Aorta (tissue), 5 donors: Measurements from ENCODE around the gene KRTAP19-5. TPM values are rescaled to one million over a fixed set of nuclear protein-coding genes. Genes with fewer than 3 reads are reported as not detected.

ENCODE experiments used
- ATAC-seq: fragments of 200-7000 bp; cut with Tn5 transposase; one replicate; pipeline ENCODE4 v1.9.1; 2022; ENCODE audit warnings: moderate library complexity; ENCODE audit not compliant: low FRiP score
- DNase-seq, 2 donors: peaks; one replicate each; pipeline ENCODE4 v3.0.0-alpha.2; 2020
- H3K27ac ChIP-seq, 2 donors: one replicate each; pipeline ENCODE4 v1.5.1; 2013; ENCODE audit warnings: low read length in 2 of 2, mild to moderate bottlenecking in 2 of 2, moderate library complexity in 2 of 2, control low read depth in 1 of 2, inconsistent platforms in 1 of 2, low read depth in 1 of 2
- H3K27me3 ChIP-seq, 2 donors: one replicate each; pipeline ENCODE4 v1.6.1; 2013; ENCODE audit warnings: control low read depth in 1 of 2, low read length in 1 of 2, mild to moderate bottlenecking in 1 of 2, moderate library complexity in 1 of 2; ENCODE audit not compliant: insufficient read depth in 2 of 2, control insufficient read depth in 1 of 2
- H3K36me3 ChIP-seq, 2 donors: one replicate each; pipeline ENCODE4 v1.6.1; 2013; ENCODE audit warnings: control low read depth in 1 of 2, low read length in 1 of 2, mild to moderate bottlenecking in 1 of 2; ENCODE audit not compliant: insufficient read depth in 2 of 2, control insufficient read depth in 1 of 2
- H3K4me1 ChIP-seq, 2 donors: one replicate each; pipeline ENCODE4 v1.6.1; 2013; ENCODE audit warnings: low read length in 2 of 2, control low read depth in 1 of 2, mild to moderate bottlenecking in 1 of 2, moderate library complexity in 1 of 2; ENCODE audit not compliant: insufficient read depth in 2 of 2, control insufficient read depth in 1 of 2
- H3K4me3 ChIP-seq, 2 donors: one replicate each; pipeline ENCODE4 v1.5.1; 2013; ENCODE audit warnings: low read length in 2 of 2, control low read depth in 1 of 2, mild to moderate bottlenecking in 1 of 2
- H3K9me3 ChIP-seq: one replicate; pipeline ENCODE4 v1.6.1; 2013; ENCODE audit warnings: mild to moderate bottlenecking, low read length; ENCODE audit not compliant: control insufficient read depth
- WGBS, 2 donors: extraction: QIAGEN DNeasy Blood & Tissue Kit; methylation state at CpG; one replicate each; pipeline ENCODE4 v1.1.7; 2013; 5-methylcytosine and 5-hydroxymethylcytosine counted together
- intact Hi-C, 2 donors: fragments of 100-400 bp; cut with DNase I; formaldehyde crosslinking; loops; one replicate each; pipeline versions ENCODE4 v1.14.2 to v1.15.0; 2022
- polyA plus RNA-seq, 2 donors: library from polyadenylated mRNA; stranded (reverse); fragments of 200-250 nt; gene quantifications; one replicate each; pipeline ENCODE4 v1.2.3, GENCODE V29; 2013
- total RNA-seq, 2 donors: library from RNA; stranded (reverse); fragmentation: NEBNext Ultra II Directional; extraction: Animal tissue kit (Norgen Biotek cat#: 25700); gene quantifications; one replicate each; pipeline ENCODE4 v1.2.1, GENCODE V29; 2021
- donor health status: healthy with polysubstance abuse.
- donor health status: Bipolar disorder and iron deficiency.
- donor health status: DM: no; HTN: no; CAD: no.
- donor health status: DM: no; HTN: no; CAD: no.
- donor health status: DM: yes; HTN: yes; CAD: no.

The KRTAP19-5 gene
- total and polyA plus RNA-seq, 4 donors = not detected

DNA sequence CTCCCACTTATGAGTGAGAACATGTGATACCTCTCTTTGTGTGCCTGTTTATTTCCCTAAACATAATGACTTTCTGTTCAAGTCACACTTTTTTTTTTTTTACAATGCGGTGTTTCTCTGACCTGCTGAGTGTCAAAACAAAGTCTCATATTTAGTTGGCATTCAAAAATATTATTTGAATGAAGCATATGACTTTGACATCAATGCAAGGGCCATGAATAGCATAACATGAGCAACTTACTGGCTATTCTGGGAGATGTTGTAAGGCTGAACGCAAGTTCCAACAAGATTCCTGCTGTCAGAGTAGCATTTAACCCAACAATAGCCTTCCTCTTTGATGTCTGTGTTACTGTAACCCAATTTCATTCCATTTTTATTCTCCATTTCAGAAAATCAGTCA is 19.8 kb downstream of the KRTAP19-5 start:
- DNase-seq (no peak), ATAC-seq (no peak)
- H3K36me3 ChIP-seq = no peaks in the 10 kb centered on the region
- 17 to 19% methylated on average over 2 of the region's 2 CpGs for WGBS, 2 donors
- H3K27me3 ChIP-seq = no peaks in the 10 kb centered on the region
- no peak overlapping the region for H3K4me3 ChIP-seq
- intact Hi-C loops = no loop called here
- H3K4me1 ChIP-seq = no peaks in the 10 kb centered on the region
- no peak overlapping the region for H3K27ac ChIP-seq
- H3K9me3 ChIP-seq = peaks cover 3% of the 10 kb centered on the region

DNA sequence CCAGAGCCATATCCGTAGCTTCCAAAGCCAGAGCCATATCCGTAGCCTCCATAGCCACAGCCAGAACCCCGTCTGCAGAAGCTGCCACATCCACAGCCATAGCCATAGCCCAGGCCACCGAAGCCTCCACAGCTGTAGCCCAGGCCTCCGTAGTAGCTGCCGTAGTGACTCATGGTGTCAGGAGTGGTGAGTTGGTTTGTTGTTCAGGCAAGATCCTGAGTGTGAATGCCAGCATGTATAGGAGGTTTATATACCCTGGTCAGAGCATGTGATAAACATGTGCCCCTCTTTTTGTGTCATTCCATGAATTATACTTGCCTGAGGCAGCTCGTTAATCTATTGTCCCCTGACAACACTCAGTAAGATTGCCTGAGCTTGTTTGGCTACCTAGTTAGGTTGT is 21.8 kb downstream of the KRTAP19-5 start, which contains the start of gene KRTAP19-1:
Gene KRTAP19-1, minus strand, starts transcription at position 223 of the 400 bp plus-strand sequence. Its CDS starts 50 bp downstream, at position 173.
- intact Hi-C loops = no loop called here
- DNase-seq (peak in 1 of 2 donors; percentile 28), ATAC-seq (no peak)
- Histone ChIP-seq H3K27me3 (no peaks in the 10 kb centered on the region), H3K36me3 (no peaks in the 10 kb centered on the region), H3K4me3 (no peak within 1 kb of the TSS), H3K4me1 (no peaks in the 10 kb centered on the region), H3K27ac (no peak within 1 kb of the TSS), H3K9me3 (no peaks in the 10 kb centered on the region)
- 93 to 94% methylated on average over 7 of the region's 7 CpGs for WGBS, 2 donors

DNA sequence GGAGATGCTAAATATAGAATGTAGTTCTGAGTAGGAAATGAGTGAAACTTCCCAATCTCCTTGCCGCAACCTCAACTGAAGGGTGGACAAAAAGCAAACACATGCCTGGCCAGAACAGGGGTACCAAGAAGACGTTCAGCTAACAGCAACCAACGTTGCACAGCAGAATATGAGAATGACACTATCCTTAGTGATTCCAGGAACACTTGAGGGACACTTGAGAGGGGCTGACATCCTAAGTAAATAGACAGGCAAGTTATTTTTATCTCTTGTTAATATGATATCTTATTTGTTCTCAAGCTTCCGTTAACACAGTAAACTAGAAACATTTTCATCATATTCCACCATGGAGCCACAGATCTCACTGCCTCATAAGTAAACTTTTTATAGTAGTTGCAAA is 22.7 kb downstream of the KRTAP19-5 start:
- DNase-seq (no peak), ATAC-seq (no peak)
- no peaks in the 10 kb centered on the region for H3K36me3 ChIP-seq
- no peaks in the 10 kb centered on the region for H3K9me3 ChIP-seq
- intact Hi-C loops = no loop called here
- no peak overlapping the region for H3K27ac ChIP-seq
- H3K4me3 ChIP-seq = no peak overlapping the region
- H3K27me3 ChIP-seq = no peaks in the 10 kb centered on the region
- H3K4me1 ChIP-seq = no peaks in the 10 kb centered on the region
- 19 to 29% methylated on average over 4 of the region's 4 CpGs for WGBS, 2 donors

DNA sequence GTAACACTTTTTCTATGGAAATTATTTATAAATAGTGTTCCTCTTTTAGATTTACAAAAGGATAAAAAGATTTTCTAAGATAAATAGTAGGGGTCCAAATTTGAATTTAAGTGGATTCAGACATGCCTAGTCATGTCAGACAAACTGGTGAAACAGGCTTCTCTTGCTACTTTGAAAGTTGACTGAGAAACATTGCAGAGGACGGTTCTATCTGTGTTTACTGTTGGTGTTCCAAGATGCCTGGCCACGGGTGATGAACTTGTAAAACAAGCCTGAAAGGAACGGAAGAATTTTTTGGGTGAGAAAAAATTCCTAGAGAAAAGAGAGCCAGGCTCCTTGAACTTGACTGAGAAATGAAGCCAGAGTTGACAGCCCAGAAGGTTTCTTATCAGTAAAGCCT is 23.9 kb downstream of the KRTAP19-5 start:
- no peaks in the 10 kb centered on the region for H3K27me3 ChIP-seq
- no peak for DNase-seq
- no peaks in the 10 kb centered on the region for H3K9me3 ChIP-seq
- WGBS, 2 donors = 16 to 19% methylated on average over 3 of the region's 3 CpGs
- no peak overlapping the region for H3K4me3 ChIP-seq
- no peak for ATAC-seq
- no peak overlapping the region for H3K27ac ChIP-seq
- no peaks in the 10 kb centered on the region for H3K36me3 ChIP-seq
- intact Hi-C loops = no loop called here
- H3K4me1 ChIP-seq = no peaks in the 10 kb centered on the region

DNA sequence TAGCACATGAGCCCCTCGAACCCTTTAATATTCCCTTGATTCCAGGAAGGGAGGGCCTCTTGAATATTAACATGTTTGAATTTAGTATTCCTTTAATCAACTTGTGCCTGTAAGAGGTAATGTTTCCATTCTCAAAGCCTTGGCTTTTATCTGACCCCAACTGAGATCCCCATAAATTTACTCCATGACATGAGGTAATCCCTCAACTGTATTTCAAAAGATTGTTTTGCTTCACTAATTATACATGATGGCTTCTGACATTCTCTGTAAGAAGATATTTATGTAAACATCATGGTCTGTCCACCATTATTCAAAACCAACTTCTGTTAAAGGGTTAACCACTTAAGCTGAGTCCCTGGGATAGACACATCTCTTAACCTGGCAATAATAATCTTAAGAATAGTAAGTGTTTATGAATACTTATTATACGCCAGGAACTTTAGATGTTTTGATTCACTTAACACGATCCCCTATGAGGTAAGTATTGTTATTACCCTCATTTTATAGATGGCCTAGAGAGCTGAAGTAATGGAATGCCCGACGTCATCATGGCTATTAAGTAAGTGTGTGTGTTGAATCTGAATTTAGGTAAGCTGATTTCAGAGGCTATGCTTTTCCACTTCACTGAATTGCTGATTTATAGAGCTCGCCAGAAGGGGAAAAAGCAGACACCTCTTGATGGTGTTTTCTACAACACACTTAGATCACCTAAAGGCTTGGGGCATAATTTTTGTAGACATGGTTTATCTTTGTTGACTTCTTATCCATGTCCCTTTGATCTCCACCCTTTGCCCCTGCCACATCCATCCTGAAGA is 32.8 kb downstream of the KRTAP19-5 start:
- H3K27ac ChIP-seq = no peak overlapping the region
- no peaks in the 10 kb centered on the region for H3K9me3 ChIP-seq
- no peaks in the 10 kb centered on the region for H3K27me3 ChIP-seq
- H3K4me1 ChIP-seq = no peaks in the 10 kb centered on the region
- no peaks in the 10 kb centered on the region for H3K36me3 ChIP-seq
- ATAC-seq (no peak), DNase-seq (no peak)
- intact Hi-C loops = no loop called here
- H3K4me3 ChIP-seq = no peak overlapping the region
- WGBS, 2 donors = 80 to 83% methylated on average over 6 of the region's 6 CpGs

DNA sequence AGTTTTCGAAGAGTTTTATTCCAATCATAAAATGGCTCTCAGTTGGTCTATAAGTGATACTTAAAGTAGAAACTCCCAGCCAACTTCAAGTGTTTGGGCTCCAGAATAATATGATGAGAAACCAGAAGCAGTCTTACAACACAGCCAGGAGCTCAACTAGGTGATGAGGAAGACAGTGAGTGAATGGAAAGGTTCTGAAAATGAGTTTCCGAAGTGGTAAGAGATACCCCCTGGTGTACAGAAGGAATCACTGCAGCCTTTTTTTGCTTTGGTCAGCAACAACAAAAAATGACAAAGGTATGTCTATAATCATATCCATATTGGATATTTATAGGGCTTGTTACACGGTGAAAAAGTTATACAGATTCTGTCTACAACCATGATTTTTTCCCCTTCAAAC is 38.2 kb downstream of the KRTAP19-5 start:
- no peak overlapping the region for H3K4me3 ChIP-seq
- no peak for ATAC-seq
- no peak overlapping the region for H3K27ac ChIP-seq
- DNase-seq = no peak
- intact Hi-C loops = no loop called here
- no peaks in the 10 kb centered on the region for H3K9me3 ChIP-seq
- WGBS, 2 donors = 68 to 88% methylated on average over 3 of the region's 3 CpGs
- H3K27me3 ChIP-seq = no peaks in the 10 kb centered on the region
- no peaks in the 10 kb centered on the region for H3K36me3 ChIP-seq
- H3K4me1 ChIP-seq = no peaks in the 10 kb centered on the region

Other genes starting within 250 kb of the KRTAP19-5 start
- not detected for gene KRTAP24-1, start 219.2 kb downstream of the KRTAP19-5 start, total RNA-seq
- gene KRTAP24-1, start 219.2 kb downstream of the KRTAP19-5 start, polyA plus RNA-seq = not detected
- gene KRTAP25-1, start 212.6 kb downstream of the KRTAP19-5 start, total RNA-seq = not detected
- gene KRTAP25-1, start 212.6 kb downstream of the KRTAP19-5 start, polyA plus RNA-seq = not detected
- not detected for gene KRTAP26-1, start 181.8 kb downstream of the KRTAP19-5 start, total RNA-seq
- not detected for gene KRTAP26-1, start 181.8 kb downstream of the KRTAP19-5 start, polyA plus RNA-seq
- not detected for gene KRTAP27-1, start 164.4 kb downstream of the KRTAP19-5 start, total RNA-seq
- gene KRTAP27-1, start 164.4 kb downstream of the KRTAP19-5 start, polyA plus RNA-seq = not detected
- gene KRTAP23-1, start 153.5 kb downstream of the KRTAP19-5 start, total RNA-seq = not detected
- not detected for gene KRTAP23-1, start 153.5 kb downstream of the KRTAP19-5 start, polyA plus RNA-seq
- gene KRTAP13-2, start 129.9 kb downstream of the KRTAP19-5 start, total RNA-seq = not detected
- not detected for gene KRTAP13-2, start 129.9 kb downstream of the KRTAP19-5 start, polyA plus RNA-seq
- not detected for gene KRTAP13-1, start 106.1 kb downstream of the KRTAP19-5 start, total RNA-seq
- gene KRTAP13-1, start 106.1 kb downstream of the KRTAP19-5 start, polyA plus RNA-seq = not detected
- gene KRTAP13-3, start 76.2 kb downstream of the KRTAP19-5 start, total RNA-seq = not detected
- not detected for gene KRTAP13-3, start 76.2 kb downstream of the KRTAP19-5 start, polyA plus RNA-seq
- gene KRTAP13-4, start 71.9 kb downstream of the KRTAP19-5 start, total RNA-seq = not detected
- not detected for gene KRTAP13-4, start 71.9 kb downstream of the KRTAP19-5 start, polyA plus RNA-seq
- gene KRTAP15-1, start 61.9 kb downstream of the KRTAP19-5 start, total RNA-seq = not detected
- not detected for gene KRTAP15-1, start 61.9 kb downstream of the KRTAP19-5 start, polyA plus RNA-seq
- not detected for gene KRTAP19-1, start 21.8 kb downstream of the KRTAP19-5 start, total RNA-seq
- not detected for gene KRTAP19-1, start 21.8 kb downstream of the KRTAP19-5 start, polyA plus RNA-seq
- not detected for gene KRTAP19-2, start 14.7 kb downstream of the KRTAP19-5 start, total RNA-seq
- gene KRTAP19-2, start 14.7 kb downstream of the KRTAP19-5 start, polyA plus RNA-seq = not detected
- not detected for gene KRTAP19-3, start 10.1 kb downstream of the KRTAP19-5 start, total RNA-seq
- not detected for gene KRTAP19-3, start 10.1 kb downstream of the KRTAP19-5 start, polyA plus RNA-seq
- not detected for gene KRTAP19-4, start 5.0 kb downstream of the KRTAP19-5 start, total RNA-seq
- not detected for gene KRTAP19-4, start 5.0 kb downstream of the KRTAP19-5 start, polyA plus RNA-seq
- gene KRTAP19-6, start 39.7 kb upstream of the KRTAP19-5 start, total RNA-seq = not detected
- gene KRTAP19-6, start 39.7 kb upstream of the KRTAP19-5 start, polyA plus RNA-seq = not detected
- not detected for gene KRTAP19-7, start 59.2 kb upstream of the KRTAP19-5 start, total RNA-seq
- not detected for gene KRTAP19-7, start 59.2 kb upstream of the KRTAP19-5 start, polyA plus RNA-seq
- not detected for gene KRTAP22-2, start 88.3 kb upstream of the KRTAP19-5 start, total RNA-seq
- gene KRTAP22-2, start 88.3 kb upstream of the KRTAP19-5 start, polyA plus RNA-seq = not detected
- gene KRTAP6-3, start 90.3 kb upstream of the KRTAP19-5 start, total RNA-seq = not detected
- not detected for gene KRTAP6-3, start 90.3 kb upstream of the KRTAP19-5 start, polyA plus RNA-seq
- not detected for gene KRTAP6-2, start 96.8 kb upstream of the KRTAP19-5 start, total RNA-seq
- gene KRTAP6-2, start 96.8 kb upstream of the KRTAP19-5 start, polyA plus RNA-seq = not detected
- gene KRTAP22-1, start 98.9 kb upstream of the KRTAP19-5 start, total RNA-seq = not detected
- not detected for gene KRTAP22-1, start 98.9 kb upstream of the KRTAP19-5 start, polyA plus RNA-seq
- not detected for gene KRTAP6-1, start 111.8 kb upstream of the KRTAP19-5 start, total RNA-seq
- not detected for gene KRTAP6-1, start 111.8 kb upstream of the KRTAP19-5 start, polyA plus RNA-seq
- not detected for gene KRTAP20-1, start 114.3 kb upstream of the KRTAP19-5 start, total RNA-seq
- gene KRTAP20-1, start 114.3 kb upstream of the KRTAP19-5 start, polyA plus RNA-seq = not detected
- not detected for gene KRTAP20-4, start 118.5 kb upstream of the KRTAP19-5 start, total RNA-seq
- not detected for gene KRTAP20-4, start 118.5 kb upstream of the KRTAP19-5 start, polyA plus RNA-seq
- not detected for gene KRTAP20-2, start 133.1 kb upstream of the KRTAP19-5 start, total RNA-seq
- gene KRTAP20-2, start 133.1 kb upstream of the KRTAP19-5 start, polyA plus RNA-seq = not detected
- gene KRTAP20-3, start 140.7 kb upstream of the KRTAP19-5 start, total RNA-seq = not detected
- not detected for gene KRTAP20-3, start 140.7 kb upstream of the KRTAP19-5 start, polyA plus RNA-seq
- not detected for gene KRTAP21-3, start 216.6 kb upstream of the KRTAP19-5 start, total RNA-seq
- not detected for gene KRTAP21-3, start 216.6 kb upstream of the KRTAP19-5 start, polyA plus RNA-seq
- gene KRTAP21-2, start 245.1 kb upstream of the KRTAP19-5 start, total RNA-seq = not detected
- gene KRTAP21-2, start 245.1 kb upstream of the KRTAP19-5 start, polyA plus RNA-seq = not detected